GM11168 (cell line): ENCODE measurements around the gene FGG.
"Not testable (repeated sequence)": the region's sequence is repeated elsewhere in the genome, so short reads cannot be mapped to it uniquely, and the experiment has no call there.

Experiments
- in situ Hi-C: fragments of 300-500 bp; cut with MboI; formaldehyde crosslinking; loops from one replicate; pipeline ENCODE4 v1.12.0; 2022; ENCODE audit warnings: low sequenced_read_pairs; ENCODE audit not compliant: unreplicated experiment

FGG gene

GRCh38 chr4:154614306-154614705, 1.9 kb upstream of the FGG start:
- in situ Hi-C loops, result no loop called here

DNA sequence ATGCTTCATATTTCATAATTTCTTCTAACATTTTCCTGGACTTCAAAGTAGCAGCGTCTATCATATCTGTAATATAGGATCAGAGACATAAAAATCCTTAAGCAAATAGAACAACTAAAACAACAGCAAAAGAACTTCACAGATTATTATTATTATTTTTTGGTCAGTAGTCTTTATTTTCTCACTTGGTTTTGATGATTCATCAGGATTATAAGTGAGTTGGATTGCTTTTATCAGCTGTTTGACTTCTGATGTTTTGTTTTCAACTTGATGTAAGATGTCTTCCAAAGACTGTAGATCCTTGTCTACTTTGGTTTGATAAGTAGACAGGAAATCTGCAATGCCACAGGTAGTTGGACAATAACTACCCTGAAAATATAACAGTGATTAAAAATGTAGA, 623 bp downstream of the FGG start:
- in situ Hi-C loops, result no loop called here

DNA sequence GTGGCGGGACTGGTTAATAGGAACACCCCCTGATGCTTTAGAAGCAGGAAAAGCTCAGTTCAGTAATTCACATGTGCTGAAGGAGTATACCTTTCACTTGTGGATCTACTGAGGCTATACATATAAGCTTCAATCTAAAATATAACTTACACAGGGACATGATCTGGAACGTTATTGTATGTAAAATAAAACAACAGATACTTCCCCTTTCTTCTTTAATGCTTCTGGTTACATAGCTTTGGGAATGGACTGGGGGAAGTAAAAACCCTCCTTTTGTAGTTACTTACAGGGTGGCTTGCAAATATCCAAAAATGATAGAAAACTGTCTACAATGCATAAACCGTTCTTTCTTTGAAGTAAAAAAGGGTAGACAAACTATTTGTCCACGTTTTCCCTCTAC, 1.9 kb downstream of the FGG start:
- in situ Hi-C loops, result no loop called here

DNA sequence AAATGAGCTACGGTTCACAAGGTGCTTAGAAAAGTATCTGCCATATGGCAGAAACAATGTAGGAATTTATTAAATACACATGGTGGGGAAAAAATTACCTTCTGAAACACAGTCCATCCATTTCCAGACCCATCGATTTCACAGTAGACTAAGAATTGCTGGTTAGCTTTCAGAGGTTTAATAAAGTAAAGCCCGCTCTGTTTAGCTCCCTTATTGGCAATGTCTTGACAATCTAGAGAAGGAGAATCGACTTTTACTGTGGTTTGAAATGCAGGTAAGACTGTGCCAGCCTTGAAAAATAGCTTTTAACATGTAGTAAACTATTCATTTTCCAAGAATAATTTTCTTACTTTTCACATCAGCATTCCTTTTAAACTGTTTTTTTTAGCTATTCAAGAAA, 2.9 kb downstream of the FGG start:
- in situ Hi-C loops, result no loop called here

DNA sequence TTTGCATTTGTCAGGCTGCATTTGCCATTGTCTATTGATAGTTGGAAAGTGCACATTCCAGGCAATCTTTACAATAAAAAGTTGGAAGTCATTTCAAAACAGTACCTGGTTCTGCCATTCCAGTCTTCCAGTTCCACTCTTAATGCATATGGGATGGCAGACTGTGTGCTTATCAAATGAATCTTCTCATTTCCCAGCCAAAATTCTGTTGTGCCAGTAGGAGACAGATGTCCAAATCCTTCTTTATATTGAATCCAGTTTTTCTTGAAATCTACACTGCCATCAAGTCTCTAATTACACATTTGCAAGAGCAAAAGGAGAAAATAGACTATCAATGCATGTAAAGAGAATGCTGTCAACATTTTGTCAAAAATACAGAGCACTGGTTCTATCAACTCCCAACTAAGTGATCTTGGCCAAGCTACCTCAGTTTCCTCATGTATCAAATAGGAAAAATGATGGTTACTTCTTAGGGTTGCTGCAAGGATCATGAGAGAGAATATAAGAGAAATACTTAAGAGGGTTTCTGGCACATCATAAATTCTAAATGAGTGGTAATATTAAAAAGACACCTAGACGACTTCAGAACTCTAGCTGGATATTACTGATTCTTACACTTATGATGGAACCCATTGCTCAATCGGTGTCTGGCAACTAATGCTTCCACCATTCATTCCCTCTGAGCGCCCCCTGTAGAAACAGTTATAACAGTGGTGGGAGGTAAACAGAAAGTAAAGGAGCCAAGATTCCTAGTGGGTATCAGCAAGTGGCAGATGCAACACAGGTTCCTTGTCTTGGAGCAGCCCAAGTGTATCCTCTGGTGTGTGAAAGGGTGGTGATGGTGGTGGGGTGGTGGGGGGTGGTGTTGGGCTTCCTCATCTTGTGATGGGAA, 3.8 kb downstream of the FGG start:
- in situ Hi-C loops, result no loop called here

DNA sequence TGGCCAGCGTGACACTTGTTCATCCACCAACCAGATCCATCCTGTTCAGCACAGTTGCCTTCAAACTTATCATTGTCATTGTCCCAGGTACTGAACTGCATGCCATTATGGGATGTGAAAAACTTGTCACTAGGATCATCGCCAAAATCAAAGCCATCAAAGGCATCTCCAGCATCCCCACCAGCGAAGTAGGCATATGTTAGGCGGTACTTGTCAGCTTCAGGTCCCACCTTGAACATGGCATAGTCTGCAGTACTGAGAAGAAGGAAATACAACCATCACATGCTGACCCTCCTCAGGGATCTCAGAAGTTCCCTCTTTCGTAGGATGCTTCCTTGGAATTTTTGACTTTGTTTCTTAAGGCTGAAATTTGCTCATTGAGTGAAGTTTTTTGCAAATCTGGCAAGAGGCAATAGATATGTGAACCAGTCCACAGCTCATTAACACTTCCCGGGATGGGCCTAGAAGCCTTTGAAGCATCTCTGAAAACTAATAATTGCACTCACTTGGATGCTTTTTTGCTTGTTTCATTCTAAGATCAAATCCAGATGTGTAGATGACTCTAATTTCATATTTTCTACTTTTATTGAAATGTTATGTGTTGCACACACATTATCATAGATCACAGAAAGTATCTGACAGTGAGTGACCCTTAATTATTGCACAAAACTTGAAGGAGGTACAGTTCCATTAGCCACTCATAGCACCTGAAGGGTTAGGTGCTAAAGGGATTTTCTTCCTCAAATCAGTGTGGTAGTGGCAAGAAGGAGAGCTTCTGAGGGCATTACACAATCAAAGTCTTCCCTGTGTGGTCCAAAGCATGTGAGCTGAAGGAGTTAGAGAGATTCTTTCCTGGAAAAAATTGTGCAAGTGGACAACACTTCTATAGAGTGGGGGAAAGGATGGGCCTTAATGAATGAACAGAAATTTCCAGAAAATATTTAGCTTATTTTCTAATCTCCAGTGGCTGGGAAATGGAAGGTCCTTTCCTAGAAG, 5.4 kb downstream of the FGG start:
- in situ Hi-C loops, result no loop called here

- in situ Hi-C loops, result no loop called here
Observed at GRCh38 chr4:154604696-154605200, 7.7 kb downstream of the FGG start.

DNA sequence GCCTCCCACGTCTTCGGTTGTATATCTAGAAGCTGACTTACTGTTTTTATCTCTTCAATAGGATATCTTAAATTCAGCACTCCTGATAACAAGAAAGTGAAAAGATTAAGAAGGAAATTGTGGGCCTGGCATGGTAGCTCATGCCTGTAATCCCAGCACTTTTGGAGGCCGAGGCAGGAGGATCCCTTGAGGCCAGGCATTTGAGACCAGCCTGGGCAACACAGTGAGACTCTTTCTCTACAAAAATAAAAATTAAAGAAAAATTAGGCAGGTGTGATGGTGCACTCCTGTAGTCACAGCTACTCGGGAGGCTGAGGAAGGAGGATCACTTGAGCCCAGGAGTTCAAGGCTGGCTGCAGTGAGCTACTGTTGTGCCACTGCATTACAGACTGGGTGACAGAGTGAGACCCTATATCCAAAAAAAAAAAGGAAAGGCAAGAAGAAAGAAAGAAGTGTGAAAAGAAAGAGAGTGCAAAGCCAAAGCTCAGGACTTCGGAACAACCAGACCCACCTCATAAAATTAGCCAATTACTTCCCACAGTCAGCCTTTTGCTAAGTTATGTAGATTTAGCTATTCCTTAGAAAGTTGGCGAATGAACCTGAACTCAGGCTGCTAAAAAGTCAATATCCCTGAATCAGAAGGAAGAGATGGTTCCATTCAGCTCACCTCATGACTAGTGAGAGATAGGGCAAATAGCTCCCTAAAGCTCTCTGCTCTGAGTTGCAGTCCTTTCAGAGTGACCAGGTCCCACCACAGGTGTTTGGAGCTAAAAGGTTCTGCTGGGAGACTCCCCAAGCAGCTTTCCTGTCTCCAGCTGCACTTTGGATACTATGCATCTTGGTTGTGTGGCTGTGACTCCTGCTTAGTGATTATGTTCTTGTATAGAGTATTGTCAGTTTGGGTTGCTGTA, 9.2 kb downstream of the FGG start:
- in situ Hi-C loops, result no loop called here

DNA sequence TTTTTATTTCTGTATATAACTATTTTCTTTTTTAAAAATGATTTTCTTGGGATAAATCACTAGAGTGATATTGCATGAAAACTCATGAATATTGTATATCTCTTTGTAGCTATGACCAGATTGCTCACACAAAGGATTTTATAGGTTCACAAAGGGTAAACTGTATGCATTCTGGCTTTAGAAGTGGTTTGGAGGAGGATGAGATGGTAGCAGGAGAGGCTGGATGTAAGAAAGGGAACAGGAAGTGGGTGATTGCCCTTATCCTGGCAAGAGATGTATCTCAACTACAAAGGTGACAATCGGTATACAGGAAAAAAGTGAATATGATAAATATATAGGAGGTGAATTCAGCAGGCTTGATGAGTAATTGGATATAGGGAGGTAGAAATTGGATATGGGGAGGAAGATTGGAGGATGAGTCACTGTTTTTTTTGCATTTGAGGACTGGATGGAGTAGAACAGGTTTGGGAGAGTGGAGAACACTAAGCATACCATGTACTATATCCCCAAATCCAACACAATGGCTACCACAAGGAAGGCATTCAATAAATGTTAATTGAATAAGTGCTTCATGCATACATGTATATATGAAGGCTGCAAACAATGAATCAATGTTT, 9.9 kb downstream of the FGG start:
- in situ Hi-C loops, result no loop called here

GRCh38 chr4:154597798-154598774, 14.4 kb downstream of the FGG start:
- in situ Hi-C loops, result no loop called here

- in situ Hi-C loops, result not testable (repeated sequence)
Observed at GRCh38 chr4:154597281-154597680, 15.2 kb downstream of the FGG start.

DNA sequence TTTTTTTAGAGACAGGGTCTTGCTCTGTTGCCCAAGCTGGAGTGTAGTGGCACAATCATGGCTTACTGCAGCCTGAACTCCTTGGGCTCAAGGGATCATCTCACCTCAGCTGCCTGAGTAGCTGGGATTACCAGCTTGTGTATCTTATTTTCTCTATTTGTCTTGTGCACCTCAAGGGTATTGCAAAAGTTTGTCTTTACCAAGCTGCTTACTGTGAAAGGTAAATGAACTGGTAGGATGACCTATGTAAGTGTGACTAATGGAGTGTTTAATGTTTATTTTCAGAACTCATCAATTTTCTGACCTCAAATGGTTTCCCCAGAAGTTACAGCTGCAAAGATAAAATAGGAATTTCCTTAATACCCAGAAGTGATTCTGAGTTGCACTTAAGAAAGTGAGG, 16.6 kb downstream of the FGG start:
- in situ Hi-C loops, result no loop called here

- in situ Hi-C loops, result not testable (repeated sequence)
Observed at GRCh38 chr4:154594343-154594742, 18.1 kb downstream of the FGG start.

DNA sequence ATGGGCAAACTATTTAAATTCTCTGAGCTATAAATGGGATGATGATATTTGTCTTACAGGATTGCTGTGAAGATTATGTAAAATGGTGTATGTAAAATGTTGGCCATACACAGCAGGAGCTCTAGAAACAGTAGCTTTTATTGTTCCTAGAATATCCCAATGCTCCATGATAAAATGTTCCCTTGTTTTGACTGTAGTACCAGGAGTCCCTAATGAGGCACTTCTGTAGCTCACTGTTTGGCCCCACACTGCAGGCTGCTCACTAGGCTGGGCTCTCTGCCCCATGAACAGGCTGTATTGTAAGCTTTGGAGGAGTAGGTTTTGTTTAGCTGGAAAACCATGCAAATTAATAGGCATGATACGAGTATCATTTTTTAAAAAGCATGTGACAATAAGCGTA, 18.6 kb downstream of the FGG start:
- in situ Hi-C loops, result no loop called here

DNA sequence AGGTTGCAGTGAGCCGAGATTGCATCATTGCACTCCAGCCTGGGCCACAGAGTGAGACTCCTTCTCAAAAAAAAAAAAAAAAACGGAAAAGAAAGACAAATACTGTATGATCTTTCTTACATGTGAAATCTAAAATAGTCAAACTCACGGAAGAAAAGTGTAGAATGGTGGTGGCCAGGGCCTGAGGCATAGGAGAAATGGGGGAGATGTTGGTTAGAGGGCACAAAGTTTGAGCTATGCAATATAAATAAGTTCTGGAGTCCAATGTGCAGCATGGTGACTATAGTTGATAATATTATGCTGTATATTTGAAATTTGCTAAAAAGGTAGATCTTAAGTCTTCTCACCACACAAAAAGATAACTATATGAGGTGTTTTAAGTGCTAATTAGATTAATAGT, 20.6 kb downstream of the FGG start:
- in situ Hi-C loops, result no loop called here

DNA sequence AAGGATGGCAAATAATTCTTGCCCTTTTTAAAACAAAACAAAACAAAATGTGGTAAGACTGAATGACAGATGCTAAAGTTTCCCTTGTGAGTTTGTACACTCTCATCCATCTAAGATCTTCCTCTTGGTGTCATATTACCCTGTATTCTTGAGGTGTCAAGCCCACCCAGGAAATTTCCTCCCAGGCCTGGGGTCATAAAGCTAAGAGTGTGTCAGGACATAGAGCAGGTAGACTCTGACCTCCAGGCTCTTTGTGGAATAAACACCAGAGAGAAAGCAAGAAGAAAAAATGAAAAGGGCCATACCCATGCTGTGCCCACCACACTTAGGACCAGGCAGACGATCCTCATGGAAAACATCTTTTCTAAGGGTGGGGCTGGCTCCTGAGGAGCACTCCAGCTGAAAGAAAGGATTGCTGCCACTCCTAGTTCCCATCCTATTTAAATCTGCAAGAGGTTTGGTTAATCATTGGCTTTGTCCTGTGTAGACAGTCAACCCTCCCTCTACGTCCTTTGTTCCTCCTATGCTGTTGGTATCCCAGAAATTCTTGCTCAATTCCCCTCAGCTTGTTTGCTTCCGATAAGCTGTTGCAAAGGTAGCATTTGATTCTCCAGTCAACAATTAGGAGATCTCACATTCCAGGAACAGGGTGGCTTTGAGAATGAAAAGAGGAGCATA, 22.0 kb downstream of the FGG start, which contains the start of gene FGA:
Gene FGA (minus strand): TSS at position 414 of the 678 bp plus-strand sequence. CDS start 55 bp downstream, at position 359.
- in situ Hi-C loops, result no loop called here

DNA sequence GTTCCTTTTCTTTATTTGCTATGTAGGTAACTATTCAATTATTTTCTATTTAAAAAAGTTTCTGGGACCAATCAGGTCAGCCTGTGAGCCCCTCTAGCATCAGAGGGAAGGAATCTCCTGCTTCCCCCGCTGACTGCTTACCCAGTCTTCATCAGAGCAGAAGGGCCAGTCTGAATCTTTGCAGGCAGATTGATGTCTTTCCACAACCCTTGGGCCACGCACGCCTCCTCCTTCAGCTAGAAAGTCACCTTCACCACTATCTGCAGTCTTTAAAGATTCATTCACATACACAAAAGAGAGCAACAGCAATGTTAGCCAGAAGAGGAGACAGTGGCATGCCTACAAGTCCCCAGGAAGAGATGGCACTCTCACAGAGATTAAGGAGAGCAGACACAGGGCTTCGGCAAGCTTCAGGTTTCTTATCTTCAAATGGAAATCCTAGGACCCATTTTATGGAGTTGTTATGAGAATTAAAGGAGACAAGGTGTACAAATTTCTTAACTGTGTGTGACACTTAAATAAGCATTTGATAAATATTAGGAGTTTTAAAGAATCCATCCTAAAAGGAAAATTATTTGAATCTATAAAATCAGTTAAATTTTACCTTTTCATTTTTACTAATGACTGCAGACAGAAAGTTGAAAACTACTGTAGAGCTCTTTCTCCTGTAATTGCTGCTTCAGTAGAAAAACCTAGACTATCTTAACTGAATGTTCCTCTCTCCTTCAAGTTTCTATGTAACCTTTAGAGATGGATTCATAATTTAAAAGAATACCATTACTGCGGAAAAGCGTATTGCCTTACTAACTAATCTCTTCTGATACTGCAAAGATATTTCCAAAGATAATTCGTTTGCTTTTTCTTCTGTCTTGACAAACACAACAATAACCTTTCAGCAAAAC, 22.9 kb downstream of the FGG start:
- in situ Hi-C loops, result no loop called here
